Measurements from ENCODE around the gene SPINK14. TPM values are rescaled to one million over a fixed set of nuclear protein-coding genes. Genes with fewer than 3 reads are reported as not detected.

SPINK14 gene
- total and polyA plus RNA-seq, 2 of the 13 experiments (the other 11 are each of a cell fraction or from before 2014, with no cell fraction given), result not detected

DNA sequence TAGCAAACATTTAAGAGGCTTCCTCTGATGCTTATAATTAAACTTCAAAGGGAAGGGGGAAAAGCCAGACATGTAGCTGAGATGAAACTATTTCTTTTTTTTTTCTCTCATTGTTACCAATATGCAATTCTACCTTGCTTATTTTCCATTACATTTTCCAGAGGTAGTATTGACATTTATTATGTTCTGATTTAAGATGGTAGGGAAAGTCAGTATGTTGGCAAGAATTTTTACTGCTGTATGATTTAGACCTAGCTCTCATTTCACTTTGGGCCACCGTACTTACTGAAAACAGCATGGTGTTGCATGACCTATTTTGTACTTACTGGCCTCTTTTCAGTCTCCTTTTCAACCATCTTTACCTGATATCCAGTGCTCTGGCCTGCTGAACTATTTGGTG lies 24.9 kb downstream of the SPINK14 start (continued):
- TF ChIP-seq ZNF407 (CRISPR knock-in tag; IDR thresholded peaks at IDR 0.05; ENCODE audit: not compliant biosample characterization) (no peak), POLR2G (IDR thresholded peaks at IDR 0.05; ENCODE audit: low read depth, low read length) (no peak), ZFAT (CRISPR knock-in tag; conservative IDR thresholded peaks at IDR 0.05) (no peak), TBP (CRISPR knock-in tag; IDR thresholded peaks at IDR 0.05) (no peak), ZNF598 (CRISPR knock-in tag; IDR thresholded peaks at IDR 0.05; ENCODE audit: borderline replicate concordance) (no peak), ATF4 (CRISPR knock-in tag; IDR thresholded peaks at IDR 0.05) (no peak)
